ENCODE results near the gene CTXN1. TPM values are rescaled to one million over a fixed set of nuclear protein-coding genes. Genes with fewer than 3 reads are reported as not detected.
"Not testable (repeated sequence)": the region's sequence is repeated elsewhere in the genome, so short reads cannot be mapped to it uniquely, and the experiment has no call there.

CTXN1 gene
- polyA plus RNA-seq, 1 donor: 12.6 TPM

GRCh38 chr19:7953576-7953975 is 27.6 kb upstream of the CTXN1 start:
- no peak for DNase-seq

GRCh38 chr19:7953060-7953459 is 27.1 kb upstream of the CTXN1 start:
- DNase-seq: no peak

- no peak for DNase-seq
Observed at GRCh38 chr19:7947939-7948338, 22.0 kb upstream of the CTXN1 start.

- DNase-seq: peak; percentile 94
Observed at GRCh38 chr19:7944177-7944761, 18.3 kb upstream of the CTXN1 start.

GRCh38 chr19:7943444-7944176 is 17.7 kb upstream of the CTXN1 start, which contains the start of gene TIMM44:
TIMM44 (minus strand) TSS chr19:7943666; CDS start chr19:7943651, 15 bp downstream.
- DNase-seq: peak; percentile 99

GRCh38 chr19:7942981-7943443 is 17.1 kb upstream of the CTXN1 start:
- DNase-seq: no peak

GRCh38 chr19:7941895-7942596 is 16.1 kb upstream of the CTXN1 start:
- DNase-seq: no peak

GRCh38 chr19:7940841-7941240 is 14.9 kb upstream of the CTXN1 start:
- no peak for DNase-seq

- no peak for DNase-seq
Observed at GRCh38 chr19:7934766-7935165, 8.8 kb upstream of the CTXN1 start.

GRCh38 chr19:7933828-7934725 is 8.1 kb upstream of the CTXN1 start:
- no peak for DNase-seq

GRCh38 chr19:7933411-7933810 is 7.5 kb upstream of the CTXN1 start:
- no peak for DNase-seq

- no peak for DNase-seq
Observed at GRCh38 chr19:7932930-7933300, 7.0 kb upstream of the CTXN1 start.

- no peak for DNase-seq
Observed at GRCh38 chr19:7932276-7932929, 6.5 kb upstream of the CTXN1 start.

- DNase-seq: no peak
Observed at GRCh38 chr19:7931221-7932061, 5.5 kb upstream of the CTXN1 start.

- no peak for DNase-seq
Observed at GRCh38 chr19:7930765-7931164, 4.8 kb upstream of the CTXN1 start.

GRCh38 chr19:7930030-7930429 is 4.1 kb upstream of the CTXN1 start:
- not testable (repeated sequence) for DNase-seq

GRCh38 chr19:7928741-7929701 is 3.1 kb upstream of the CTXN1 start:
- DNase-seq: no peak

- DNase-seq: no peak
Observed at GRCh38 chr19:7928334-7928706, 2.4 kb upstream of the CTXN1 start.

GRCh38 chr19:7927605-7928333 is 1.8 kb upstream of the CTXN1 start:
- DNase-seq: no peak
